IMR-90 (cell line): ENCODE data around the gene SIGLEC15. TPM values are rescaled to one million over a fixed set of nuclear protein-coding genes. Genes with fewer than 3 reads are reported as not detected.

ENCODE experiments used
- ATAC-seq: fragments of 200-7000 bp; cut with Tn5 transposase; 2 replicates; pipeline ENCODE4 v1.9.1; 2020; ENCODE audit warnings: low read depth, mild to moderate bottlenecking, moderate library complexity
- BruUV-seq: library from RNA; stranded (reverse); fragments of 400-500 nt; replicated peaks from 2 replicates; lab custom pipeline; 2021; lab: Mats Ljungman, UMichigan
- CTCF ChIA-PET: fragments of 300-600 bp; formaldehyde crosslinking; extraction: SDS; loops from one replicate; lab custom pipeline; 2021; ENCODE audit warnings: antibody characterized with exemption; lab: Yijun Ruan, JAX
- POLR2A ChIA-PET: fragments of 300-600 bp; sonication (Branson Sonifier 250); formaldehyde crosslinking; loops from one replicate; lab custom pipeline; 2022; ENCODE audit warnings: antibody characterized with exemption; ENCODE audit not compliant: unreplicated experiment; lab: Charles Lee
- DNase-seq: peaks from one replicate; pipeline ENCODE4 v3.0.0; 2013
- H2AFZ ChIP-seq: replicated peaks from 2 replicates; pipeline ENCODE3; 2013; ENCODE audit warnings: low read length, mild to moderate bottlenecking; ENCODE audit not compliant: poor library complexity
- H2AK5ac ChIP-seq: 2 replicates; pipeline ENCODE4 v1.6.1; 2013; ENCODE audit warnings: low read depth, low read length, inconsistent platforms
- H2AK9ac ChIP-seq: replicated peaks from 2 replicates; pipeline ENCODE3; 2013; ENCODE audit warnings: mild to moderate bottlenecking, low read depth, low read length, moderate library complexity; ENCODE audit not compliant: poor library complexity
- H2BK120ac ChIP-seq: 2 replicates; pipeline ENCODE4 v1.6.1; 2013; ENCODE audit warnings: low read depth, low read length, inconsistent platforms
- H2BK15ac ChIP-seq: 3 replicates; pipeline ENCODE4 v1.6.1; 2013; ENCODE audit warnings: low read depth, low read length, inconsistent platforms
- H2BK20ac ChIP-seq: 2 replicates; pipeline ENCODE4 v1.6.1; 2013; ENCODE audit warnings: low read depth, mild to moderate bottlenecking, inconsistent platforms, low read length, moderate library complexity
- H2BK5ac ChIP-seq: 2 replicates; pipeline ENCODE4 v1.6.1; 2013; ENCODE audit warnings: mild to moderate bottlenecking, low read depth, low read length, inconsistent platforms; ENCODE audit not compliant: poor library complexity, severe bottlenecking
- H3K14ac ChIP-seq: replicated peaks from 2 replicates; pipeline ENCODE4 v1.6.1; 2013; ENCODE audit warnings: low read depth, low read length, inconsistent platforms
- H3K18ac ChIP-seq: 2 replicates; pipeline ENCODE4 v1.6.1; 2013; ENCODE audit warnings: low read depth, low read length, control low read depth
- H3K23ac ChIP-seq: 2 replicates; pipeline ENCODE4 v1.6.1; 2013; ENCODE audit warnings: low read depth, low read length, inconsistent platforms
- H3K27ac ChIP-seq: 2 replicates; pipeline ENCODE4 v1.5.1; 2013; ENCODE audit warnings: mild to moderate bottlenecking, control low read depth, low read length; ENCODE audit not compliant: insufficient read depth
- H3K27me3 ChIP-seq: 2 replicates; pipeline ENCODE4 v1.6.1; 2013; ENCODE audit warnings: low read length; ENCODE audit not compliant: control insufficient read depth, insufficient read depth
- H3K36me3 ChIP-seq: 2 replicates; pipeline ENCODE4 v1.6.1; 2013; ENCODE audit warnings: low read length, mixed read lengths; ENCODE audit not compliant: control insufficient read depth, insufficient read depth
- H3K4ac ChIP-seq: 2 replicates; pipeline ENCODE4 v1.6.1; 2013; ENCODE audit warnings: low read depth, low read length, inconsistent platforms
- H3K4me1 ChIP-seq: 2 replicates; pipeline ENCODE4 v1.6.1; 2013; ENCODE audit warnings: low read length, mixed read lengths; ENCODE audit not compliant: control insufficient read depth, insufficient read depth
- H3K4me2 ChIP-seq: 2 replicates; pipeline ENCODE4 v1.6.1; 2013; ENCODE audit warnings: low read depth, mild to moderate bottlenecking, control low read depth, low read length, moderate library complexity
- H3K4me3 ChIP-seq: 2 replicates; pipeline ENCODE4 v1.5.1; 2013; ENCODE audit warnings: low read depth, mild to moderate bottlenecking, control low read depth, low read length, moderate library complexity; ENCODE audit not compliant: insufficient read depth
- H3K56ac ChIP-seq: 2 replicates; pipeline ENCODE4 v1.6.1; 2013; ENCODE audit warnings: low read length, inconsistent platforms; ENCODE audit not compliant: insufficient read depth; ENCODE audit errors: extremely low read depth
- H3K79me1 ChIP-seq, 2 experiments: 2 replicates each; pipeline ENCODE4 v1.6.1; 2013; ENCODE audit warnings: low read length in 2 of 2, inconsistent platforms in 1 of 2, low read depth in 1 of 2
- H3K9ac ChIP-seq: 2 replicates; pipeline ENCODE4 v1.6.1; 2013; ENCODE audit warnings: low read depth, low read length, control low read depth
- H3K9me1 ChIP-seq: 2 replicates; pipeline ENCODE4 v1.6.1; 2013; ENCODE audit warnings: low read length, inconsistent platforms; ENCODE audit not compliant: insufficient read depth
- H3K9me3 ChIP-seq: 2 replicates; pipeline ENCODE4 v1.6.1; 2013; ENCODE audit warnings: low read length; ENCODE audit not compliant: control insufficient read depth, insufficient read depth
- H4K20me1 ChIP-seq: 2 replicates; pipeline ENCODE4 v1.6.1; 2013; ENCODE audit warnings: low read length, inconsistent platforms; ENCODE audit not compliant: insufficient read depth
- H4K5ac ChIP-seq: 2 replicates; pipeline ENCODE4 v1.6.1; 2013; ENCODE audit warnings: mild to moderate bottlenecking, low read depth, low read length, control low read depth
- H4K8ac ChIP-seq, 2 experiments: 2 replicates each; pipeline ENCODE4 v1.6.1; 2013; ENCODE audit warnings: low read depth in 2 of 2, low read length in 2 of 2, control low read depth in 1 of 2, inconsistent platforms in 1 of 2
- H4K91ac ChIP-seq: 2 replicates; pipeline ENCODE4 v1.6.1; 2013; ENCODE audit warnings: low read depth, low read length, inconsistent platforms; ENCODE audit not compliant: insufficient read depth
- BHLHE40 ChIP-seq: fragments of 150-350 bp; IDR thresholded peaks from 2 replicates; pipeline ENCODE4 v1.6.1; 2016; ENCODE audit warnings: mild to moderate bottlenecking, low read depth, low read length
- CEBPB ChIP-seq: IDR thresholded peaks from 2 replicates; pipeline ENCODE4 v1.6.1; 2012; ENCODE audit warnings: low read depth, low read length, improper control_type of control experiment
- CTCF ChIP-seq: conservative IDR thresholded peaks from 2 replicates; pipeline ENCODE4 v1.5.1; 2012; ENCODE audit warnings: mild to moderate bottlenecking, low read depth, low read length, improper control_type of control experiment
- MAFK ChIP-seq: IDR thresholded peaks from 2 replicates; pipeline ENCODE4 v1.6.1; 2012; ENCODE audit warnings: low read depth, low read length, improper control_type of control experiment
- MAZ ChIP-seq: IDR thresholded peaks from 2 replicates; pipeline ENCODE4 v1.6.1; 2012; ENCODE audit warnings: low read depth, mild to moderate bottlenecking, low read length, improper control_type of control experiment, moderate library complexity, borderline replicate concordance
- RAD21 ChIP-seq: IDR thresholded peaks from 2 replicates; pipeline ENCODE4 v1.6.1; 2012; ENCODE audit warnings: low read length, improper control_type of control experiment
- SMC3 ChIP-seq: fragments of 150-350 bp; IDR thresholded peaks from 2 replicates; pipeline ENCODE4 v1.6.1; 2016; ENCODE audit warnings: low read depth, mild to moderate bottlenecking, antibody characterized with exemption, low read length, moderate library complexity
- WGBS, 2 experiments: methylation state at CpG; one replicate each; pipeline versions ENCODE4 v1.1.5 to v1.1.7; 2013; ENCODE audit warnings: missing lambda C conversion rate in 2 of 2; ENCODE audit not compliant: insufficient read length in 1 of 2; ENCODE audit errors: extremely low coverage in 2 of 2; 5-methylcytosine and 5-hydroxymethylcytosine counted together
- dilution Hi-C: fragments of 300-500 bp; cut with HindIII; formaldehyde crosslinking; loops from one replicate; pipeline ENCODE4 v1.14.3; 2018; ENCODE audit warnings: low sequenced_read_pairs; ENCODE audit not compliant: unreplicated experiment
- in situ Hi-C: fragments of 300-500 bp; cut with MboI; formaldehyde crosslinking; loops from 3 replicates; pipeline ENCODE4 v1.14.3; 2019; ENCODE audit warnings: low sequenced_read_pairs, inconsistent platforms, mixed read lengths
- intact Hi-C: fragments of 100-400 bp; cut with micrococcal nuclease; formaldehyde crosslinking; loops from 2 replicates; pipeline ENCODE4 v1.10.0; 2022
- polyA plus RNA-seq, 3 experiments: library from polyadenylated mRNA; depleted of rRNA; stranded (reverse); fragments of >200 nt; gene quantifications; 2 replicates each; pipeline ENCODE4 v1.2.3, GENCODE V29; 2012; ENCODE audit warnings: low replicate concordance in 1 of 3
- total RNA-seq: library from RNA; depleted of rRNA; stranded (reverse); fragments of >200 nt; gene quantifications from 2 replicates; pipeline ENCODE4 v1.2.3, GENCODE V29; 2012

The SIGLEC15 gene
- total and polyA plus RNA-seq, 2 of the 4 experiments (the other 2 are of a cell fraction): 1.1 to 1.8 TPM

- ChIA-PET POLR2A (no interaction called here), CTCF (interaction anchor here (1.3 to 1.9 kb wide), 3 partner anchors 27 to 127 kb away, joined by 3 to 6 read pairs (median 4); no protein-coding TSS in a partner anchor)
- in situ Hi-C loops: no loop called here
Observed at GRCh38 chr18:45850021-45850420, 24.5 kb downstream of the SIGLEC15 start.

More at GRCh38 chr18:45850021-45850420, 24.5 kb downstream of the SIGLEC15 start:
- no peaks in the 10 kb centered on the region for H3K9me3 ChIP-seq
- no peak overlapping the region for H3K56ac ChIP-seq
- no peak overlapping the region for H3K4me2 ChIP-seq
- H3K27me3 ChIP-seq: no peaks in the 10 kb centered on the region
- no peaks in the 10 kb centered on the region for H4K20me1 ChIP-seq
- peaks cover 13% of the 10 kb centered on the region; the same call in 1 of the 2 replicates for H3K9me1 ChIP-seq
- no peak overlapping the region for H3K27ac ChIP-seq
- H3K23ac ChIP-seq: no peak overlapping the region
- H3K4ac ChIP-seq: no peak overlapping the region
- H2AFZ ChIP-seq: no peak overlapping the region
- H2BK120ac ChIP-seq: no peak overlapping the region; the same call in 1 of the 2 replicates
- no peak overlapping the region for H3K9ac ChIP-seq
- no peak overlapping the region; a peak in 1 of 4 replicates for H4K8ac ChIP-seq
- H3K4me1 ChIP-seq: peaks cover 4% of the 10 kb centered on the region; the same call in 1 of the 2 replicates
- 92% methylated on average over 10 of the region's 10 CpGs; no CpG with 5 or more reads in 1 of the 2 experiments for WGBS, 2 experiments
- peak overlapping the region; percentile 10; the same call in 1 of the 2 replicates for H2AK5ac ChIP-seq
- no peak for TF ChIP-seq CEBPB
- TF ChIP-seq MAFK: no peak
- peak; percentile 44 for TF ChIP-seq SMC3
- TF ChIP-seq CTCF: peak; percentile 36
- TF ChIP-seq RAD21: peak; percentile 39
- TF ChIP-seq MAZ: no peak
- no peak for TF ChIP-seq BHLHE40
- no peak overlapping the region for H2BK5ac ChIP-seq
- no TSS peak for BruUV-seq
- dilution Hi-C loops: no loop called here
- no peak overlapping the region for H2BK20ac ChIP-seq
- no peak for DNase-seq
- H2AK9ac ChIP-seq: no peak overlapping the region
- peaks cover 35% of the 10 kb centered on the region for H3K36me3 ChIP-seq
- no peak overlapping the region for H4K91ac ChIP-seq
- ATAC-seq: no peak
- peaks cover 0 to 20% of the 10 kb centered on the region in 2 experiments; a peak in 2 of 4 replicates for H3K79me1 ChIP-seq
- H3K4me3 ChIP-seq: no peak overlapping the region
- H3K18ac ChIP-seq: no peak overlapping the region
- intact Hi-C loops: no loop called here
- no peak overlapping the region for H3K14ac ChIP-seq
- H4K5ac ChIP-seq: no peak overlapping the region
- no peak overlapping the region for H2BK15ac ChIP-seq
